ENCODE measurements around the gene TPX2. TPM values are rescaled to one million over a fixed set of nuclear protein-coding genes. Genes with fewer than 3 reads are reported as not detected.
A peak's percentile ranks its signal among the peaks of the same experiment; 100 is the strongest.

Gene TPX2
- polyA plus RNA-seq, 1 of the 3 experiments (the other 2 are of a cell fraction): 17.1 TPM

GRCh38 chr20:31690124-31690666 is 48.9 kb upstream of the TPX2 start (continued):
- no peak for TF ChIP-seq USF2 (IDR thresholded peaks at IDR 0.05; ENCODE audit: borderline replicate concordance, low read depth, low read length)
- no peak for TF ChIP-seq MAX (IDR thresholded peaks at IDR 0.05; ENCODE audit: low read depth)
- no peak for TF ChIP-seq FOXJ3 (CRISPR knock-in tag; IDR thresholded peaks at IDR 0.05)

GRCh38 chr20:31691646-31692275 is 47.3 kb upstream of the TPX2 start:
- Histone ChIP-seq H3K27ac (ENCODE audit: low read depth in 2 of 2, low read length in 1 of 2) (peak overlapping the region; percentile 18 to 53), H3K4me3 (ENCODE audit: low read depth in 2 of 2, low read length in 1 of 2) (no peak overlapping the region), H3F3A (replicated peaks; ENCODE audit: insufficient read depth) (peaks cover 24% of the 10 kb centered on the region), H3K79me2 (ENCODE audit: insufficient read depth) (peaks cover 98% of the 10 kb centered on the region), H3K9ac (no peak overlapping the region), H3K27me3 (ENCODE audit: insufficient read depth) (no peaks in the 10 kb centered on the region), H4K20me1 (ENCODE audit: insufficient read depth) (0 out of 2 replicates have a peak, but pooled peaks cover 4% of the 10 kb centered on the region), H3K4me1 (ENCODE audit: control insufficient read depth in 1 of 2, insufficient read depth in 2 of 2, low read depth in 1 of 2, low read length in 1 of 2) (peaks cover 0 to 43% of the 10 kb centered on the region in 2 experiments; a peak in 3 of 4 replicates), H3K36me3 (replicated peaks in 1 of 2; ENCODE audit: control insufficient read depth in 1 of 2, insufficient read depth in 2 of 2, low read length in 1 of 2) (peaks cover 1 to 45% of the 10 kb centered on the region in 2 experiments), H3K9me2 (no peaks in the 10 kb centered on the region), H3K9me3 (no peaks in the 10 kb centered on the region), H3K4me2 (peak overlapping the region; percentile 50; the same call in 1 of the 2 replicates), H2AFZ (ENCODE audit: low read depth) (no peak overlapping the region)
- POLR2A ChIA-PET: no interaction called here
- CTCF ChIA-PET: interaction anchor here (0.6 to 2.8 kb wide), 6 partner anchors 20 to 235 kb away, joined by 3 to 12 read pairs (median 3); partner anchors contain the start of gene BCL2L1
- 36% methylated on average over 1 of the region's 1 CpG for WGBS (ENCODE audit: low lambda C conversion rate)
- TF ChIP-seq FOSL2 (IDR thresholded peaks at IDR 0.05; ENCODE audit: borderline replicate concordance, low read depth): no peak
- no peak for TF ChIP-seq GATA2 (CRISPR knock-in tag; IDR thresholded peaks at IDR 0.05)
- no peak for TF ChIP-seq FOXJ3 (CRISPR knock-in tag; IDR thresholded peaks at IDR 0.05)
- TF ChIP-seq TCF12 (IDR thresholded peaks at IDR 0.05): peak; percentile 23; the same call in 1 of the 2 replicates
- TF ChIP-seq MXI1 (IDR thresholded peaks at IDR 0.05; ENCODE audit: low read depth, low read length): no peak
- no peak for TF ChIP-seq EP300 (IDR thresholded peaks at IDR 0.05; ENCODE audit: borderline replicate concordance in 1 of 2, low read depth in 1 of 2, low read length in 1 of 2)
- no peak for DNase-seq

GRCh38 chr20:31693402-31693801 is 45.7 kb upstream of the TPX2 start:
- Histone ChIP-seq H3K27me3 (ENCODE audit: insufficient read depth) (no peaks in the 10 kb centered on the region), H3K9me2 (no peaks in the 10 kb centered on the region), H3K4me2 (no peak overlapping the region), H2AFZ (ENCODE audit: low read depth) (no peak overlapping the region), H3K9ac (no peak overlapping the region), H3K4me1 (ENCODE audit: control insufficient read depth in 1 of 2, insufficient read depth in 2 of 2, low read depth in 1 of 2, low read length in 1 of 2) (peaks cover 0 to 49% of the 10 kb centered on the region in 2 experiments; a peak in 3 of 4 replicates), H3K36me3 (replicated peaks in 1 of 2; ENCODE audit: control insufficient read depth in 1 of 2, insufficient read depth in 2 of 2, low read length in 1 of 2) (peaks cover 0 to 41% of the 10 kb centered on the region in 2 experiments), H3F3A (replicated peaks; ENCODE audit: insufficient read depth) (peaks cover 27% of the 10 kb centered on the region), H3K79me2 (ENCODE audit: insufficient read depth) (peaks cover 98% of the 10 kb centered on the region), H3K4me3 (ENCODE audit: low read depth in 2 of 2, low read length in 1 of 2) (no peak overlapping the region), H3K9me3 (no peaks in the 10 kb centered on the region), H4K20me1 (ENCODE audit: insufficient read depth) (0 out of 2 replicates have a peak, but pooled peaks cover 4% of the 10 kb centered on the region), H3K27ac (ENCODE audit: low read depth in 2 of 2, low read length in 1 of 2) (no peak overlapping the region)
- DNase-seq: no peak
- TF ChIP-seq MAX (IDR thresholded peaks at IDR 0.05; ENCODE audit: low read depth) (no peak), GABPA (IDR thresholded peaks at IDR 0.05; ENCODE audit: low read depth) (no peak), TCF12 (IDR thresholded peaks at IDR 0.05) (no peak), SIN3A (IDR thresholded peaks at IDR 0.05; ENCODE audit: borderline replicate concordance, low read depth, low read length) (no peak), GATA2 (CRISPR knock-in tag; IDR thresholded peaks at IDR 0.05) (no peak), CTCF (IDR thresholded peaks at IDR 0.05) (no peak), RXRA (IDR thresholded peaks at IDR 0.05; ENCODE audit: borderline replicate concordance, low read depth) (no peak), YY1 (IDR thresholded peaks at IDR 0.05; ENCODE audit: low read depth) (no peak), FOXJ3 (CRISPR knock-in tag; IDR thresholded peaks at IDR 0.05) (no peak), MXI1 (IDR thresholded peaks at IDR 0.05; ENCODE audit: low read depth, low read length) (no peak), JUND (IDR thresholded peaks at IDR 0.05) (no peak), TAF1 (IDR thresholded peaks at IDR 0.05; ENCODE audit: borderline replicate concordance, low read depth, low read length) (no peak), TEAD4 (IDR thresholded peaks at IDR 0.05; ENCODE audit: borderline replicate concordance, insufficient read depth) (no peak), RCOR1 (IDR thresholded peaks at IDR 0.05; ENCODE audit: low read length) (no peak), FOSL2 (IDR thresholded peaks at IDR 0.05; ENCODE audit: borderline replicate concordance, low read depth) (no peak), RAD21 (IDR thresholded peaks at IDR 0.05; ENCODE audit: low read length) (no peak)
- WGBS (ENCODE audit: low lambda C conversion rate): 99% methylated on average over 6 of the region's 6 CpGs
- POLR2A ChIA-PET: no interaction called here
- CTCF ChIA-PET: interaction anchor here (1.0 to 2.7 kb wide), 6 partner anchors 9 to 59 kb away, joined by 3 to 8 read pairs (median 4); no protein-coding TSS in a partner anchor
